ENCODE results near the gene UBAC2.
A peak's percentile ranks its signal among the peaks of the same experiment; 100 is the strongest.

The UBAC2 gene

GRCh38 chr13:99421271-99421670 is 220.6 kb downstream of the UBAC2 start:
- DNase-seq = no peak

- peak in 3 of 6 experiments; percentile 14 to 50 (median 25) for DNase-seq
These were observed 221.3 kb downstream of the UBAC2 start for GRCh38 chr13:99421758-99422585.

- no peak for DNase-seq
These were observed 222.0 kb downstream of the UBAC2 start for GRCh38 chr13:99422586-99423220.

- peak; percentile 23 to 69 (median 50) for DNase-seq
These were observed 225.1 kb downstream of the UBAC2 start for GRCh38 chr13:99425485-99426341.

- no peak for DNase-seq
These were observed 225.8 kb downstream of the UBAC2 start for GRCh38 chr13:99426426-99426825.

GRCh38 chr13:99429670-99430069 is 229.0 kb downstream of the UBAC2 start:
- DNase-seq = no peak

GRCh38 chr13:99431927-99432608 is 231.4 kb downstream of the UBAC2 start:
- DNase-seq = no peak

GRCh38 chr13:99432609-99433542 is 232.2 kb downstream of the UBAC2 start:
- DNase-seq = peak; percentile 58 to 88 (median 68)

- DNase-seq = no peak
These were observed 233.0 kb downstream of the UBAC2 start for GRCh38 chr13:99433543-99434075.

GRCh38 chr13:99434258-99434788 is 233.7 kb downstream of the UBAC2 start:
- DNase-seq = peak; percentile 68 to 91 (median 78)

GRCh38 chr13:99435116-99435515 is 234.5 kb downstream of the UBAC2 start:
- DNase-seq = no peak

GRCh38 chr13:99435998-99436397 is 235.3 kb downstream of the UBAC2 start:
- no peak for DNase-seq

All from stimulated activated naive CD4-positive, alpha-beta T cell (primary cell).